DND-41 (cell line): ENCODE measurements around the gene KIF18B.

ENCODE experiments used
- ATAC-seq: fragments of 200-7000 bp; cut with Tn5 transposase; 3 replicates; pipeline ENCODE4 v1.9.1; 2021; ENCODE audit warnings: low read depth; ENCODE audit not compliant: insufficient read depth
- DNase-seq: peaks from one replicate; pipeline ENCODE4 v3.0.0-alpha.2; 2020
- H2AFZ ChIP-seq: 2 replicates; pipeline ENCODE4 v1.6.0; 2012; ENCODE audit warnings: low read depth, low read length
- H3K27ac ChIP-seq: 2 replicates; pipeline ENCODE4 v1.5.1; 2012; ENCODE audit warnings: low read length, inconsistent platforms
- H3K27me3 ChIP-seq: fragments of 200-600 bp; sonication (generic); 2 replicates; pipeline ENCODE4 v1.6.0; 2012; ENCODE audit warnings: low read length, mild to moderate bottlenecking, inconsistent platforms; ENCODE audit not compliant: insufficient read depth, poor library complexity
- H3K36me3 ChIP-seq: 2 replicates; pipeline ENCODE4 v1.5.1; 2012; ENCODE audit warnings: low read length, inconsistent platforms; ENCODE audit not compliant: insufficient read depth
- H3K4me1 ChIP-seq: 2 replicates; pipeline ENCODE4 v1.5.1; 2012; ENCODE audit warnings: mild to moderate bottlenecking, low read length; ENCODE audit not compliant: insufficient read depth
- H3K4me2 ChIP-seq: 2 replicates; pipeline ENCODE4 v1.6.0; 2012; ENCODE audit warnings: mild to moderate bottlenecking, moderate library complexity, low read length, inconsistent platforms; ENCODE audit not compliant: insufficient read depth
- H3K4me3 ChIP-seq, 2 experiments: fragments of 200-600 bp in 1 of 2; shearing (Covaris generic) in 1 of 2; 2 replicates each; pipeline ENCODE4 v1.5.1; 2012 to 2016; ENCODE audit warnings: inconsistent platforms in 2 of 2, low read length in 2 of 2, mild to moderate bottlenecking in 2 of 2, low read depth in 1 of 2, moderate library complexity in 1 of 2
- H3K79me2 ChIP-seq: 2 replicates; pipeline ENCODE4 v1.6.0; 2012; ENCODE audit warnings: low read length, inconsistent platforms; ENCODE audit not compliant: insufficient read depth
- H3K9ac ChIP-seq: 2 replicates; pipeline ENCODE4 v1.6.0; 2012; ENCODE audit warnings: low read depth, mild to moderate bottlenecking, inconsistent platforms, low read length, moderate library complexity
- H3K9me3 ChIP-seq: 2 replicates; pipeline ENCODE4 v1.5.1; 2012; ENCODE audit warnings: low read length, moderate library complexity, mild to moderate bottlenecking, inconsistent platforms; ENCODE audit not compliant: insufficient read depth, severe bottlenecking
- H4K20me1 ChIP-seq: 2 replicates; pipeline ENCODE4 v1.6.0; 2012; ENCODE audit warnings: low read length; ENCODE audit not compliant: insufficient read depth
- CTCF ChIP-seq: IDR thresholded peaks from 2 replicates; pipeline ENCODE4 v1.5.1; 2012; ENCODE audit warnings: borderline replicate concordance, low read length, moderate library complexity, mild to moderate bottlenecking; ENCODE audit not compliant: poor library complexity, severe bottlenecking; ENCODE audit errors: extremely low read depth
- EZH2 ChIP-seq: IDR thresholded peaks from 3 replicates; pipeline ENCODE4 v1.6.1; 2012; ENCODE audit warnings: borderline replicate concordance, low read depth, mild to moderate bottlenecking, moderate library complexity, low read length, inconsistent platforms; ENCODE audit not compliant: severe bottlenecking

KIF18B gene

GRCh38 chr17:44914698-44915271, 32.8 kb downstream of the KIF18B start:
- Histone ChIP-seq H3K4me2 (no peak overlapping the region), H3K79me2 (no peaks in the 10 kb centered on the region), H3K9me3 (no peaks in the 10 kb centered on the region), H3K27ac (no peak overlapping the region), H4K20me1 (no peaks in the 10 kb centered on the region; the same call in 1 of the 2 replicates), H3K4me3 (no peak overlapping the region), H2AFZ (no peak overlapping the region), H3K27me3 (peaks cover 2% of the 10 kb centered on the region), H3K36me3 (no peaks in the 10 kb centered on the region), H3K9ac (no peak overlapping the region), H3K4me1 (no peaks in the 10 kb centered on the region)
- ATAC-seq (no peak), DNase-seq (no peak)
- TF ChIP-seq CTCF (no peak), EZH2 (no peak)

- DNase-seq, result no peak
Measured at GRCh38 chr17:44914148-44914547, 33.4 kb downstream of the KIF18B start.

GRCh38 chr17:44913676-44914075, 33.9 kb downstream of the KIF18B start:
- no peaks in the 10 kb centered on the region for H3K9me3 ChIP-seq

More at GRCh38 chr17:44914148-44914547, 33.4 kb downstream of the KIF18B start:
- Histone ChIP-seq H3K79me2 (no peaks in the 10 kb centered on the region), H3K9me3 (no peaks in the 10 kb centered on the region), H3K4me1 (no peaks in the 10 kb centered on the region), H3K27ac (no peak overlapping the region), H2AFZ (no peak overlapping the region), H4K20me1 (no peaks in the 10 kb centered on the region; the same call in 1 of the 2 replicates), H3K9ac (no peak overlapping the region), H3K27me3 (peaks cover 2% of the 10 kb centered on the region), H3K36me3 (no peaks in the 10 kb centered on the region), H3K4me2 (no peak overlapping the region), H3K4me3 (no peak overlapping the region)
- ATAC-seq, result no peak
- TF ChIP-seq CTCF, result no peak
- no peak for TF ChIP-seq EZH2

GRCh38 chr17:44912763-44913544, 34.6 kb downstream of the KIF18B start:
- Histone ChIP-seq H3K27ac (no peak overlapping the region), H4K20me1 (no peaks in the 10 kb centered on the region; the same call in 1 of the 2 replicates), H3K9ac (no peak overlapping the region), H3K27me3 (peaks cover 2% of the 10 kb centered on the region), H3K4me1 (no peaks in the 10 kb centered on the region), H3K4me2 (no peak overlapping the region), H3K79me2 (no peaks in the 10 kb centered on the region), H2AFZ (no peak overlapping the region), H3K36me3 (no peaks in the 10 kb centered on the region), H3K9me3 (no peaks in the 10 kb centered on the region), H3K4me3 (no peak overlapping the region)
- DNase-seq, result no peak
- no peak for ATAC-seq
- TF ChIP-seq CTCF (no peak), EZH2 (no peak)

More at GRCh38 chr17:44913676-44914075, 33.9 kb downstream of the KIF18B start:
- Histone ChIP-seq H3K36me3 (no peaks in the 10 kb centered on the region), H4K20me1 (no peaks in the 10 kb centered on the region; the same call in 1 of the 2 replicates), H2AFZ (0 out of 2 replicates have a peak overlapping the region, but pooled peaks have one; percentile 19), H3K4me1 (no peaks in the 10 kb centered on the region), H3K4me2 (no peak overlapping the region), H3K9ac (no peak overlapping the region), H3K27me3 (peaks cover 2% of the 10 kb centered on the region), H3K27ac (no peak overlapping the region), H3K4me3 (no peak overlapping the region), H3K79me2 (no peaks in the 10 kb centered on the region)
- TF ChIP-seq EZH2, result no peak
- DNase-seq, result no peak
- ATAC-seq, result no peak
